ENCODE measurements around the gene HBD. TPM values are rescaled to one million over a fixed set of nuclear protein-coding genes. Genes with fewer than 3 reads are reported as not detected.

Gene HBD
- total RNA-seq, 1 experiment from 2014 or later = not detected

- DNase-seq (ENCODE audit: low read depth, low spot score) (no peak), ATAC-seq (no peak)
- intact Hi-C loops (cut with micrococcal nuclease; ENCODE audit: unreplicated experiment) = no loop called here
- Histone ChIP-seq H3K4me3 (ENCODE audit: low read depth in 2 of 2, low read length in 2 of 2) (no peak overlapping the region), H3K36me3 (ENCODE audit: control insufficient read depth, insufficient read depth, low read length) (no peaks in the 10 kb centered on the region), H3K4me1 (ENCODE audit: control insufficient read depth, insufficient read depth, low read length) (no peaks in the 10 kb centered on the region), H3K27me3 (ENCODE audit: control insufficient read depth, insufficient read depth, low read length) (no peaks in the 10 kb centered on the region), H3K27ac (ENCODE audit: low read length) (no peak overlapping the region), H3K9me3 (ENCODE audit: control insufficient read depth, insufficient read depth, low read depth, low read length) (no peaks in the 10 kb centered on the region)
- no TSS peak for BruUV-seq (replicated peaks)
- ChIA-PET CTCF (no interaction called here), POLR2A (no interaction called here)
- in situ Hi-C loops (cut with HindIII; ENCODE audit: low pct_unique_long_range_greater_than_20kb, low sequenced_read_pairs) = no loop called here
- TF ChIP-seq SIN3A (IDR thresholded peaks at IDR 0.05; ENCODE audit: borderline replicate concordance, insufficient read depth, low read depth, low read length) = no peak
Observed at GRCh38 chr11:5225480-5225871, 8.8 kb downstream of the HBD start.

GRCh38 chr11:5224538-5225479 lies 9.5 kb downstream of the HBD start:
- Histone ChIP-seq H3K9me3 (ENCODE audit: control insufficient read depth, insufficient read depth, low read depth, low read length) (no peaks in the 10 kb centered on the region), H3K4me1 (ENCODE audit: control insufficient read depth, insufficient read depth, low read length) (no peaks in the 10 kb centered on the region), H3K27me3 (ENCODE audit: control insufficient read depth, insufficient read depth, low read length) (no peaks in the 10 kb centered on the region), H3K27ac (ENCODE audit: low read length) (no peak overlapping the region), H3K36me3 (ENCODE audit: control insufficient read depth, insufficient read depth, low read length) (no peaks in the 10 kb centered on the region), H3K4me3 (ENCODE audit: low read depth in 2 of 2, low read length in 2 of 2) (no peak overlapping the region)
- no TSS peak for BruUV-seq (replicated peaks)
- intact Hi-C loops (cut with micrococcal nuclease; ENCODE audit: unreplicated experiment) = no loop called here
- DNase-seq (ENCODE audit: low read depth, low spot score) = no peak
- in situ Hi-C loops (cut with HindIII; ENCODE audit: low pct_unique_long_range_greater_than_20kb, low sequenced_read_pairs) = no loop called here
- no peak for TF ChIP-seq SIN3A (IDR thresholded peaks at IDR 0.05; ENCODE audit: borderline replicate concordance, insufficient read depth, low read depth, low read length)
- no peak for TF ChIP-seq REST (IDR thresholded peaks at IDR 0.05; ENCODE audit: insufficient read depth in 1 of 2, low read depth in 2 of 2, low read length in 1 of 2)
- TF ChIP-seq CTCF (IDR thresholded peaks at IDR 0.05) = no peak
- TF ChIP-seq POLR2AphosphoS5 (IDR thresholded peaks at IDR 0.05; ENCODE audit: low read depth, low read length) = no peak
- TF ChIP-seq TCF7L2 (IDR thresholded peaks at IDR 0.05; ENCODE audit: low read depth, low read length) = no peak
- POLR2A ChIA-PET = no interaction called here
- CTCF ChIA-PET = no interaction called here
- ATAC-seq = no peak

DNA sequence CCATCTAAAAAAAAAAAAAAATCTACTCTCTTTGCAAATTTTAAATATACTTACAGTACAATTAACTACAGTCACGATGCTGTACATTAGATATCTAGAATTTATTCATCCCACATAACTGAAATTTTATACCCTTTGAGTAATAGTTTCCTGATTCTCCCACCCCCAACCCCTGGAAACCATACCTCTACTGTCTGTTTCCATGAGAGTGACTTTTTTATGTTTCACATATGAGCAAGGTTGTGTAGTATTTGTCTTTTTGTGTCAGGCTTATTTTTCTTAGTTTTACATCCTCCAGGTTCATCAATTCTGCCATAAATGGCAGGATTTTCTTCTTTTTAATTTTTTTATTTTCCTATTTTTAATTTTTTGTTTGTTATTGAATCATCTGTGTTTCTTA lies 10.6 kb downstream of the HBD start:
- H3K27ac ChIP-seq (ENCODE audit: low read length) = no peak overlapping the region
- POLR2A ChIA-PET = no interaction called here
- CTCF ChIA-PET = interaction anchor here (0.7 kb wide), 1 partner anchor 14 kb away, joined by 4 read pairs; no protein-coding TSS in a partner anchor
- H3K9me3 ChIP-seq (ENCODE audit: control insufficient read depth, insufficient read depth, low read depth, low read length) = no peaks in the 10 kb centered on the region
- no peak for TF ChIP-seq REST (IDR thresholded peaks at IDR 0.05; ENCODE audit: insufficient read depth in 1 of 2, low read depth in 2 of 2, low read length in 1 of 2)
- TF ChIP-seq SIN3A (IDR thresholded peaks at IDR 0.05; ENCODE audit: borderline replicate concordance, insufficient read depth, low read depth, low read length) = no peak
- no peak for TF ChIP-seq TCF7L2 (IDR thresholded peaks at IDR 0.05; ENCODE audit: low read depth, low read length)
- TF ChIP-seq CTCF (IDR thresholded peaks at IDR 0.05) = no peak
- TF ChIP-seq POLR2AphosphoS5 (IDR thresholded peaks at IDR 0.05; ENCODE audit: low read depth, low read length) = no peak
- H3K4me1 ChIP-seq (ENCODE audit: control insufficient read depth, insufficient read depth, low read length) = no peaks in the 10 kb centered on the region
- DNase-seq (ENCODE audit: low read depth, low spot score) (no peak), ATAC-seq (no peak)
- no peak overlapping the region for H3K4me3 ChIP-seq (ENCODE audit: low read depth in 2 of 2, low read length in 2 of 2)
- H3K27me3 ChIP-seq (ENCODE audit: control insufficient read depth, insufficient read depth, low read length) = no peaks in the 10 kb centered on the region
- H3K36me3 ChIP-seq (ENCODE audit: control insufficient read depth, insufficient read depth, low read length) = no peaks in the 10 kb centered on the region
- BruUV-seq (replicated peaks) = no TSS peak
- intact Hi-C loops (cut with micrococcal nuclease; ENCODE audit: unreplicated experiment) = no loop called here
- in situ Hi-C loops (cut with HindIII; ENCODE audit: low pct_unique_long_range_greater_than_20kb, low sequenced_read_pairs) = no loop called here
